HCT116 (cell line): ENCODE data around the gene SLC27A4. TPM values are rescaled to one million over a fixed set of nuclear protein-coding genes. Genes with fewer than 3 reads are reported as not detected.

ENCODE experiments used
- ATAC-seq: fragments of 200-7000 bp; cut with Tn5 transposase; 2 replicates; pipeline ENCODE4 v1.9.1; 2020; ENCODE audit warnings: mild to moderate bottlenecking, moderate library complexity
- BruUV-seq: library from RNA; stranded (reverse); fragments of 400-500 nt; replicated peaks from 2 replicates; lab custom pipeline; 2021; lab: Mats Ljungman, UMichigan
- CTCF ChIA-PET: fragments of 300-600 bp; sonication (Branson Sonifier 250); formaldehyde crosslinking; loops from one replicate; lab custom pipeline; 2021; ENCODE audit warnings: antibody characterized with exemption; lab: Charles Lee
- POLR2A ChIA-PET: fragments of 300-600, 350-600 bp; sonication (Branson Sonifier 250); formaldehyde crosslinking; loops from one replicate; lab custom pipeline; 2021; ENCODE audit warnings: antibody characterized with exemption; lab: Charles Lee
- RAD21 ChIA-PET, 2 experiments: fragments of 300-600 bp; sonication (Branson Sonifier 250); formaldehyde crosslinking; loops; one replicate each; lab custom pipeline; 2023; ENCODE audit warnings: low total read pairs in 2 of 2; ENCODE audit not compliant: uncharacterized antibody in 2 of 2, unreplicated experiment in 2 of 2, low non-redundant PET in 1 of 2; lab: Charles Lee
- DNase-seq: peaks from one replicate; pipeline ENCODE4 v3.0.0-alpha.2; 2010; ENCODE audit warnings: low read depth, low spot score
- H2AFZ ChIP-seq: fragments of 200-600 bp; shearing (Covaris generic), sonication (generic); 2 replicates; pipeline ENCODE4 v1.6.1; 2017; ENCODE audit warnings: low read depth, mixed run types, mixed read lengths, antibody characterized with exemption, low read length; ENCODE audit not compliant: poor library complexity, severe bottlenecking
- H3K27ac ChIP-seq: 2 replicates; pipeline ENCODE4 v1.5.1; 2012; ENCODE audit warnings: low read depth, low read length
- H3K27me3 ChIP-seq: fragments of 200-600 bp; sonication (generic); 2 replicates; pipeline ENCODE4 v1.6.1; 2016; ENCODE audit warnings: mixed run types, low read length, mixed read lengths; ENCODE audit not compliant: insufficient read depth
- H3K36me3 ChIP-seq, 2 experiments: fragments of 200-500 bp in 1 of 2; fragments of 200-600 bp in 1 of 2; sonication (Bioruptor generic) in 1 of 2; sonication (generic) in 1 of 2; 2 replicates each; pipeline versions ENCODE4 v1.5.1 to v1.6.1; 2014 to 2016; ENCODE audit warnings: low read length in 2 of 2, inconsistent platforms in 1 of 2, mixed read lengths in 1 of 2, mixed run types in 1 of 2; ENCODE audit not compliant: insufficient read depth in 2 of 2, control insufficient read depth in 1 of 2
- H3K4me1 ChIP-seq, 2 experiments: fragments of 200-600 bp in 1 of 2; sonication (generic) in 1 of 2; 2 replicates each; pipeline versions ENCODE4 v1.5.1 to v1.6.1; 2012 to 2017; ENCODE audit warnings: low read length in 2 of 2, inconsistent platforms in 1 of 2, mild to moderate bottlenecking in 1 of 2, mixed read lengths in 1 of 2, mixed run types in 1 of 2, moderate library complexity in 1 of 2; ENCODE audit not compliant: insufficient read depth in 2 of 2, control insufficient read depth in 1 of 2
- H3K4me2 ChIP-seq: fragments of 200-600 bp; sonication (generic); 2 replicates; pipeline ENCODE4 v1.6.1; 2017; ENCODE audit warnings: mixed run types, low read length, mixed read lengths
- H3K4me3 ChIP-seq, 2 experiments: fragments of 200-600 bp in 1 of 2; sonication (generic) in 1 of 2; replicated peaks in 1 of 2; 2 replicates each; pipeline ENCODE4 v1.5.1; 2011 to 2016; ENCODE audit warnings: low read length in 2 of 2, control low read depth in 1 of 2, low read depth in 1 of 2, mild to moderate bottlenecking in 1 of 2, mixed read lengths in 1 of 2, mixed run types in 1 of 2
- H3K79me2 ChIP-seq: fragments of 200-600 bp; sonication (generic); 2 replicates; pipeline ENCODE4 v1.6.1; 2017; ENCODE audit warnings: mild to moderate bottlenecking, mixed run types, low read length, moderate library complexity, mixed read lengths; ENCODE audit not compliant: insufficient read depth
- H3K9ac ChIP-seq: fragments of 200-600 bp; sonication (generic); 2 replicates; pipeline ENCODE4 v1.6.1; 2016; ENCODE audit warnings: low read length, mixed read lengths
- H3K9me2 ChIP-seq: fragments of 200-600 bp; sonication (generic), shearing (Covaris generic); 2 replicates; pipeline ENCODE4 v1.6.1; 2017; ENCODE audit warnings: mixed run types, mild to moderate bottlenecking, moderate library complexity; ENCODE audit not compliant: insufficient read depth
- H3K9me3 ChIP-seq, 2 experiments: fragments of 200-500 bp in 1 of 2; fragments of 200-600 bp in 1 of 2; sonication (Bioruptor generic) in 1 of 2; sonication (generic) in 1 of 2; 2 replicates each; pipeline ENCODE4 v1.6.1; 2014 to 2017; ENCODE audit warnings: low read length in 2 of 2, mixed read lengths in 2 of 2, inconsistent platforms in 1 of 2, low read depth in 1 of 2, mild to moderate bottlenecking in 1 of 2, mixed run types in 1 of 2, moderate library complexity in 1 of 2; ENCODE audit not compliant: control insufficient read depth in 1 of 2, insufficient read depth in 1 of 2
- H4K20me1 ChIP-seq: fragments of 200-600 bp; sonication (generic), shearing (Covaris generic); 2 replicates; pipeline ENCODE4 v1.6.1; 2017; ENCODE audit warnings: mixed run types, mild to moderate bottlenecking, moderate library complexity; ENCODE audit not compliant: insufficient read depth
- CBX3 ChIP-seq: IDR thresholded peaks from 2 replicates; pipeline ENCODE4 v1.6.1; 2012; ENCODE audit warnings: low read depth
- ELF1 ChIP-seq: IDR thresholded peaks from 2 replicates; pipeline ENCODE4 v1.6.1; 2012; ENCODE audit warnings: low read depth, borderline replicate concordance
- EZH2 ChIP-seq: fragments of 200-600 bp; sonication (generic); IDR thresholded peaks from 2 replicates; pipeline ENCODE4 v1.6.1; 2017; ENCODE audit warnings: antibody characterized with exemption, mixed run types
- EZH2phosphoT487 ChIP-seq: fragments of 200-600 bp; IDR thresholded peaks from 2 replicates; pipeline ENCODE4 v1.6.1; 2018; ENCODE audit warnings: antibody characterized with exemption, borderline replicate concordance
- FOSL1 ChIP-seq: IDR thresholded peaks from 2 replicates; pipeline ENCODE4 v1.6.1; 2012; ENCODE audit warnings: low read depth
- POLR2A ChIP-seq: IDR thresholded peaks from 2 replicates; pipeline ENCODE4 v1.7.0; 2011; ENCODE audit warnings: borderline replicate concordance; ENCODE audit not compliant: insufficient read depth, insufficient read length; ENCODE audit errors: extremely low read depth
- SRF ChIP-seq: IDR thresholded peaks from 2 replicates; pipeline ENCODE4 v1.6.1; 2012; ENCODE audit warnings: low read depth
- TCF7L2 ChIP-seq: IDR thresholded peaks from 2 replicates; pipeline ENCODE4 v1.7.0; 2011; ENCODE audit warnings: borderline replicate concordance, inconsistent platforms; ENCODE audit not compliant: insufficient read depth, insufficient read length; ENCODE audit errors: extremely low read depth
- ZFX ChIP-seq: fragments of 450-650 bp; IDR thresholded peaks from 2 replicates; pipeline ENCODE4 v1.6.1; 2017
- ZNF274 ChIP-seq: fragments of 200-500 bp; sonication (Bioruptor generic); IDR thresholded peaks from 2 replicates; pipeline ENCODE4 v1.6.1; 2014; ENCODE audit warnings: mild to moderate bottlenecking, low read depth, low read length, inconsistent platforms
- intact Hi-C: fragments of 100-400 bp; cut with micrococcal nuclease; formaldehyde crosslinking; loops from 2 replicates; pipeline ENCODE4 v1.10.0; 2022
- total RNA-seq: library from RNA; stranded (reverse); gene quantifications from one replicate; pipeline ENCODE4 v1.2.1, GENCODE V29; 2021; ENCODE audit not compliant: unreplicated experiment
- TF ChIP-seq, protein P1 (sequence below): IDR thresholded peaks from 2 replicates; pipeline ENCODE4 v1.6.1; 2012
- TF ChIP-seq, protein P2 (sequence below): IDR thresholded peaks from 2 replicates; pipeline ENCODE4 v1.6.1; 2012; ENCODE audit warnings: low read depth

SLC27A4 gene
- total RNA-seq, 1 experiment from 2014 or later = 33.9 TPM

DNA sequence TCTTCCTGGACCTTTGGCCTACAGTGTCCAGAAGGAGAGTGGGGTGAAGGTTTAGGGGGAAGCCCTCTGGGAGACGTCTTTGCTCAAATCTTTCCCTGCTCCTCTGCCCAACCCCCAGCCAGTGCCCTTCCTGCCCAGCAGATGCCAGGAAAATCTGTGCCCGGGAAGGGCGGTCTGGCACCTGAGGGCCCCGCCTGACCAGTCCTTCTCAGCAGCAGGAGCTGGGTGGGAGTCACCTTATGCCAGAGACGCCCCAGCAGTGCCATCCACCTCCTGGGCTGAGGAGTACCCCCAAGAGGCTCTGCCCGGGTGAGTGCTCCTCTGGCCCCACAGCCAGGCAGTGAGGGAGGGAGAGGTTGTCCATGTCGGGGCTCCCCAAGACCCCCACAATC is 65.4 kb downstream of the SLC27A4 start:
- POLR2A ChIA-PET = no interaction called here

More for the DNA sequence above, 65.4 kb downstream of the SLC27A4 start:
- CTCF ChIA-PET = interaction anchor here (1.1 kb wide), 1 partner anchor 110 kb away, joined by 4 read pairs; no protein-coding TSS in a partner anchor
- BruUV-seq = no TSS peak
- TF ChIP-seq ELF1 (no peak), EZH2 (no peak), TCF7L2 (no peak), SRF (no peak), ZFX (no peak), FOSL1 (no peak), EZH2phosphoT487 (no peak), CBX3 (no peak), ZNF274 (no peak), POLR2A (no peak)
- TF ChIP-seq, protein P1, sequence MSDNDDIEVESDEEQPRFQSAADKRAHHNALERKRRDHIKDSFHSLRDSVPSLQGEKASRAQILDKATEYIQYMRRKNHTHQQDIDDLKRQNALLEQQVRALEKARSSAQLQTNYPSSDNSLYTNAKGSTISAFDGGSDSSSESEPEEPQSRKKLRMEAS = no peak
- TF ChIP-seq, protein P2, sequence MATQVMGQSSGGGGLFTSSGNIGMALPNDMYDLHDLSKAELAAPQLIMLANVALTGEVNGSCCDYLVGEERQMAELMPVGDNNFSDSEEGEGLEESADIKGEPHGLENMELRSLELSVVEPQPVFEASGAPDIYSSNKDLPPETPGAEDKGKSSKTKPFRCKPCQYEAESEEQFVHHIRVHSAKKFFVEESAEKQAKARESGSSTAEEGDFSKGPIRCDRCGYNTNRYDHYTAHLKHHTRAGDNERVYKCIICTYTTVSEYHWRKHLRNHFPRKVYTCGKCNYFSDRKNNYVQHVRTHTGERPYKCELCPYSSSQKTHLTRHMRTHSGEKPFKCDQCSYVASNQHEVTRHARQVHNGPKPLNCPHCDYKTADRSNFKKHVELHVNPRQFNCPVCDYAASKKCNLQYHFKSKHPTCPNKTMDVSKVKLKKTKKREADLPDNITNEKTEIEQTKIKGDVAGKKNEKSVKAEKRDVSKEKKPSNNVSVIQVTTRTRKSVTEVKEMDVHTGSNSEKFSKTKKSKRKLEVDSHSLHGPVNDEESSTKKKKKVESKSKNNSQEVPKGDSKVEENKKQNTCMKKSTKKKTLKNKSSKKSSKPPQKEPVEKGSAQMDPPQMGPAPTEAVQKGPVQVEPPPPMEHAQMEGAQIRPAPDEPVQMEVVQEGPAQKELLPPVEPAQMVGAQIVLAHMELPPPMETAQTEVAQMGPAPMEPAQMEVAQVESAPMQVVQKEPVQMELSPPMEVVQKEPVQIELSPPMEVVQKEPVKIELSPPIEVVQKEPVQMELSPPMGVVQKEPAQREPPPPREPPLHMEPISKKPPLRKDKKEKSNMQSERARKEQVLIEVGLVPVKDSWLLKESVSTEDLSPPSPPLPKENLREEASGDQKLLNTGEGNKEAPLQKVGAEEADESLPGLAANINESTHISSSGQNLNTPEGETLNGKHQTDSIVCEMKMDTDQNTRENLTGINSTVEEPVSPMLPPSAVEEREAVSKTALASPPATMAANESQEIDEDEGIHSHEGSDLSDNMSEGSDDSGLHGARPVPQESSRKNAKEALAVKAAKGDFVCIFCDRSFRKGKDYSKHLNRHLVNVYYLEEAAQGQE = no peak
- Histone ChIP-seq H4K20me1 (no peaks in the 10 kb centered on the region), H3K79me2 (no peaks in the 10 kb centered on the region), H3K4me1 (peaks cover 0 to 5% of the 10 kb centered on the region in 2 experiments; a peak in 1 of 4 replicates), H3K9me2 (no peaks in the 10 kb centered on the region), H3K4me2 (no peak overlapping the region), H3K4me3 (no peak overlapping the region), H3K27ac (no peak overlapping the region), H3K9ac (no peak overlapping the region), H3K36me3 (no peaks in the 10 kb centered on the region), H3K27me3 (no peaks in the 10 kb centered on the region), H2AFZ (no peak overlapping the region), H3K9me3 (no peaks in the 10 kb centered on the region)
- intact Hi-C loops = no loop called here
- RAD21 ChIA-PET = no interaction called here
- ATAC-seq = no peak
- no peak for DNase-seq
